GM13977 (cell line): ENCODE results near the gene MPHOSPH9.
A peak's percentile ranks its signal among the peaks of the same experiment; 100 is the strongest.

Experiments
- DNase-seq: peaks from one replicate; pipeline ENCODE4 v3.0.0; 2012; ENCODE audit warnings: low spot score
- in situ Hi-C: fragments of 300-500 bp; cut with MboI; formaldehyde crosslinking; loops from one replicate; pipeline ENCODE4 v1.12.0; 2022; ENCODE audit warnings: low sequenced_read_pairs, low pct_unique_long_range_greater_than_20kb, mixed read lengths, inconsistent platforms; ENCODE audit not compliant: unreplicated experiment
- TF ChIP-seq, protein P1 (sequence below): IDR thresholded peaks from 2 replicates; pipeline ENCODE4 v1.5.1; 2012; ENCODE audit warnings: mild to moderate bottlenecking, control low read depth; ENCODE audit not compliant: insufficient read depth; ENCODE audit errors: extremely low read depth, missing control alignments

The MPHOSPH9 gene

DNA sequence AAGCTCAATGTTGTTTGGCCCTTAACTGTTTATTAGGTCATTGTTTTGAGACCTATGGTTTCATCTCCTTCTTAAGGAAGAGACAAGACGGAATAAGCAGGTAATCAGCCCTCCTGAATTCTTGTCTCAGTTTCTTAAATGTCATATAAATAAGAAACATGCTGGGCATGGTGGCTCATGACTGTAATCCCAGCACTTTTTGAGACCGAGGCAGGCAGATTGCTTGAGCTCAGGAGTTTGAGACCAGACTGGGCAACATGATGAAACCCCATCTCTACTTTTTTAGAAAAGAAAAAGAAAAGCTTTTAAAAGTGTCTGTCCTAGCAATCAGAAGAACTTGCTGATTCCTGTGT is 5.4 kb upstream of the MPHOSPH9 start:
- in situ Hi-C loops: loop anchor here (25.0 kb wide), 1 partner anchor 401 kb away; the partner anchor contains the start of gene HIP1R
- TF ChIP-seq, protein P1, sequence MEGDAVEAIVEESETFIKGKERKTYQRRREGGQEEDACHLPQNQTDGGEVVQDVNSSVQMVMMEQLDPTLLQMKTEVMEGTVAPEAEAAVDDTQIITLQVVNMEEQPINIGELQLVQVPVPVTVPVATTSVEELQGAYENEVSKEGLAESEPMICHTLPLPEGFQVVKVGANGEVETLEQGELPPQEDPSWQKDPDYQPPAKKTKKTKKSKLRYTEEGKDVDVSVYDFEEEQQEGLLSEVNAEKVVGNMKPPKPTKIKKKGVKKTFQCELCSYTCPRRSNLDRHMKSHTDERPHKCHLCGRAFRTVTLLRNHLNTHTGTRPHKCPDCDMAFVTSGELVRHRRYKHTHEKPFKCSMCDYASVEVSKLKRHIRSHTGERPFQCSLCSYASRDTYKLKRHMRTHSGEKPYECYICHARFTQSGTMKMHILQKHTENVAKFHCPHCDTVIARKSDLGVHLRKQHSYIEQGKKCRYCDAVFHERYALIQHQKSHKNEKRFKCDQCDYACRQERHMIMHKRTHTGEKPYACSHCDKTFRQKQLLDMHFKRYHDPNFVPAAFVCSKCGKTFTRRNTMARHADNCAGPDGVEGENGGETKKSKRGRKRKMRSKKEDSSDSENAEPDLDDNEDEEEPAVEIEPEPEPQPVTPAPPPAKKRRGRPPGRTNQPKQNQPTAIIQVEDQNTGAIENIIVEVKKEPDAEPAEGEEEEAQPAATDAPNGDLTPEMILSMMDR: no peak
- DNase-seq: no peak

DNA sequence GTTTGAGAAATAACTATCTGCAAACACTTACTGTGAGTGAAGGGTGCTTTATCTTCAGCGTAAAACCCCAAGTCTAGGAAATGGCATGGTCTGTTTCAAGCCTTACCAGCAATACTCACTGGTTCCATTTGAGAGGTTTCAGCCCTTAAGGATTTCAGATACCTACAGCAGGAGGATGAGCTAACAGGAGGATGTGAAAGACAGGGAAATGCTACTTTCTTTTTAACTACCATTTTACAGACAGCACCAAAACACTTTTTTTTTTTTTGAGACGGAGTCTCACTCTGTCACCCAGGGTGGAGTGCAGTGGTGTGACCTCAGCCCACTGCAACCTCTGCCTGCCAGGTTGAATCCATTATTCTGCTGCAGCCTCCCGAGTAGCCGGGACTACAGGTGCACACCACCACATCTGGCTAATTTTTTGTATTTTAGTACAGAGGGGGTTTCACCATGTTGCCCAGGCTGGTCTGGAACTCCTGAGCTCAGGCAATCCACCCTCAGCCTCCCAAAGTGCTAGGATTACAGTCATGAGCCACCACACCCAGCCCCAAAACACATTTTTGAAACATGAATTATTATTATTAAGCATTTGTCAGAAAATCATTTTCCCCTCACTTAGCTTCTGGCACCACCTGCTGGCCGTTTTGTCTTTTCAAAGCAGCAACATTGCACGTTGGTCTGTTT is 4.8 kb upstream of the MPHOSPH9 start:
- peak; percentile 56 for DNase-seq
- in situ Hi-C loops: loop anchor here (25.0 kb wide), 1 partner anchor 400 kb away; the partner anchor contains the start of gene HIP1R

DNA sequence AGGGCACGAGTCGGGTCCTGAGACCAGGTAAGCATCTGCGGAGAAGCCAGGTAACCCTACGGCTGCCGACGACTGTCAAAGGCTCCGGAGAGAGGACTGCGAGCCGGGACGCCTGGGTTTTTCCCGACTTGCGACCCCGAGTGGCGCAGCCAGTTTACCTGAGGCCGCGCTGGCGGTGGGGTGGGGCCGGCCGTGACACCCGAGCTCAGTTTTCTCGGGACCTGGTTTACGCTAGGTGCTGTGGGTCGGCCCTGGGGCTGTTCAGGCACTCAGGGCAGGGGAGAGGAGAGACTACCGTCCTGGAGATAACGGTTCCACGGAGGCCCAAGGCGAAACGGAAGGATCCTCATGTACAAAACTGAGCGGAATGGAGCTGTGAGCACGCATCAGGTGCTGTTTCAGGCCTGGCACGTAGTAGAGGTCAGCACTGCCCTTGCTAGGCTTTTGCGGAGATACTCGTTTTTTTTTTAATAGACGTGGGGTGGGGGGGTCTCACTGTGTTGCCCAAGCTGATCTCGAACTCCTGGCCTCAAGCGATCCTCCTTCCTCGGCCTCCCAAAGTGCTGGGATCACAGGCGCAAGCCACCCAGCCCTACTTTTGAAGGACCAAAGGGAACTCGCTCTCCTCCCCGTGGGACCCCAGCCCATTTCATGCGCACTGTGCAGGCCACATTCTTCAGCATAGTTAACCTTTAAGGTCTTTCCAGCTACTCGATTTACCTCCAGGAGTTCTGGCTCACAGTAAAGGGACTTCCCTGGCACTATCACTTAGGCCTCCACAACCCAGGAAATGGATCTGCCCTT is 766 bp upstream of the MPHOSPH9 start:
- in situ Hi-C loops: loop anchor here (25.0 kb wide), 1 partner anchor 396 kb away; the partner anchor contains the start of gene HIP1R

More for the DNA sequence above, 4.8 kb upstream of the MPHOSPH9 start:
- TF ChIP-seq, protein P1: peak; percentile 79

DNA sequence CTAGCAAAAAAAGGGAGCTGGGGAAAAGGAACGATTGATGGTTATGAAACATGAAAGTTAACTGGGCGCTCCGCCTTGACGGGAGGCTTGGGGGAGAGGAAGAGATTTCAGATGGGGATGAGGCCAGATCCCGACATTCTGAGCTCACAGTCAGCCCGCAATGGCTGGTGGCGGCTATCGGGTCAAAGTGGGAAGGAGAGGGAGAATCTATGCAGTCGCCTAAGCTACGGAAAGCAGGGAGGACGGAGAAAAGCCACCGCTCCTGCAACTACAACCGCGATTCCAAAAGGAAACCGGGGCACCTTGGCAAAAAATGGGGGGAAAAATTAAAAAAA is 502 bp downstream of the MPHOSPH9 start:
- in situ Hi-C loops: loop anchor here (25.0 kb wide), 1 partner anchor 395 kb away; the partner anchor contains the start of gene HIP1R
- DNase-seq: no peak
- TF ChIP-seq, protein P1: no peak

More for the DNA sequence above, 766 bp upstream of the MPHOSPH9 start:
- TF ChIP-seq, protein P1: no peak
- no peak for DNase-seq

DNA sequence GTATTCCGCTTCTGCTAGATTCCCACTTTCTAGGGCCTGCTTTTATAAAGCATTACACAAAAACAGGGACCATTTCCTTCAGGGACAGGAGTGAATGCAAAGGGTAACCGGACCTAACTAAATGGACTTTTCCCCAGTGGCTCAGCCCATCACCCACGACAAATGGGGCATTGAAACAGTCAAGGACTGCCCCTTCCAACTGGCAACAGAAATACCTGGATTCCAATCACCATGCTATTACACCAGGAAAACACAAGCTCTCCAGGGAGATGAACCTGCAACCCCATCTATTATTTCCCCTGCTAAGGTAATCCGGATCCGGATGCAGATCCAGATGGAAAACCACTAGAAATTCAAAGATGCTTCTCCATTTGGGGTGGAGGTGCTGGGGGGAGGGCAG is 1.0 kb downstream of the MPHOSPH9 start:
- in situ Hi-C loops: loop anchor here (25.0 kb wide), 1 partner anchor 395 kb away; the partner anchor contains the start of gene HIP1R
- TF ChIP-seq, protein P1: no peak
- DNase-seq: no peak

DNA sequence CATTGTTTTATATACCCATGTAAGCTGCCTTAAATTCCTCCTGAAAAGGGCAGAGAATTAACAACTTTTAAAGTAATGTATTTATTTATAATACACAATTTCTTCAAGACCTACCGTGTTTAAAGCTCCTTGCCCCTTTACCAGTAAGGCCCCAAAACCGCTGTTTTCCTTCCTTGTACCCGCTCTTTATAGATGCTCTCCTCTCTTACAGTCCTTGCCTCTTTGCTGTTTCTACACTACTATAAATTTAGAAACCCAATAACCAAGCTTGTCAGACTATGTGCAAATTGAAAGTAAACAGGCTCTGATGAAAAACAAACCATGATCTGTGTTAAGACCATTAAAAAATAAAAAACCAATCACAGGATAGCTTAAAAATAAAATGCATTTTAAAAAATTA is 3.9 kb downstream of the MPHOSPH9 start:
- no peak for DNase-seq
- TF ChIP-seq, protein P1: no peak
- in situ Hi-C loops: loop anchor here (25.0 kb wide), 1 partner anchor 392 kb away; the partner anchor contains the start of gene HIP1R
